ENCODE data around the gene PABPC1L. TPM values are rescaled to one million over a fixed set of nuclear protein-coding genes. Genes with fewer than 3 reads are reported as not detected.

Gene PABPC1L
- total RNA-seq, 1 experiment from 2014 or later: 102 TPM

DNA sequence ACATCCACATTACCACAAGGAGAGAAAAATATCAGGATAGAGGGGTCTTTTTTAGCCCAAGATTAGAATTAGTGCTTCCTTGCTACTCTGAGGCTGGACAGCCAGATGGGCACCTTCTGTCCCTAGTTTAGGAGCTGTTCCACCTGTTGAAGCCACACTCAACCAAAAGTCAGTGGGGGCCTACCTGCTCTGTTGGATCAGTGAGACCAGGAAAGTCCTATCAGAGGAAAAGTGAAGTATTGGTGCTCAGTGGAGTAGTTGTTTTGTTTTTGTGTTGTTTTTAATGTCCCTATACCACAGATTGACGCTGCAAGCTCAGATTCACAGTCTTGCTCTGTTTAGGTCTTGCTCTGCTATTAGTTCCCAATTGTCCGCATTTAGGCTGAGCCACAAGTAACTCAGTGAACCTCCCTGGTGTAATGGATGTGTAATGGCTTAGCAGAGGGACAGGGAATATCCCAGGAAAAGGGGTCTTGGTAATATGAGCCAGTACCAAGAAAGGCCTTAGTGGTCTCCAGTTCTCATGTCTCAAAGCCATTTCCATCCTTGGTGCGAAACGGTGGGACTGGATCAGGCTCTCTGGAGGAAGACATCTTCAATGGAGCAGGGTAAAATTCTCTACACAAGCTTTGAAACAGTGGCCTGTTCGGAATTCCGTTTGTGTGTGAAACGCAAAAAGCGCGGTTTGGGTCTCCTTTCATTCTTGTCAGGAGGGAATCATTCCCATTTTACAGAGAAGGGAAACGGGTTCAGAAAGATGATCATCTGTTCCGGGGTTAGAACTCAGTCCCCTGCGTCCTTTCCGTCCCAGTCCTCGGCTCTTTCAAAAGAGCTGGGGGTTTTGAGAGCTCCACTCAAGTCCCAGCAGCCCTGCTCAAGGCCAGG is 631 bp upstream of the PABPC1L start:
- peak overlapping the region; percentile 91 to 93 for H3K4me3 ChIP-seq (ENCODE audit: low read depth in 2 of 2, low read length in 2 of 2)
- DNase-seq (ENCODE audit: low read depth, low spot score) (no peak), ATAC-seq (peak; percentile 29)
- no TSS peak for BruUV-seq (replicated peaks)
- in situ Hi-C loops (cut with HindIII; ENCODE audit: low pct_unique_long_range_greater_than_20kb, low sequenced_read_pairs): no loop called here
- H3K9me3 ChIP-seq (ENCODE audit: control insufficient read depth, insufficient read depth, low read depth, low read length): no peaks in the 10 kb centered on the region
- no peaks in the 10 kb centered on the region for H3K27me3 ChIP-seq (ENCODE audit: control insufficient read depth, insufficient read depth, low read length)
- peak overlapping the region; percentile 62 for H3K27ac ChIP-seq (ENCODE audit: low read length)
- intact Hi-C loops (cut with micrococcal nuclease; ENCODE audit: unreplicated experiment): no loop called here
- H3K36me3 ChIP-seq (ENCODE audit: control insufficient read depth, insufficient read depth, low read length): peaks cover 26% of the 10 kb centered on the region
- CTCF ChIA-PET: interaction anchor here (0.6 kb wide), 3 partner anchors 10 to 157 kb away, joined by 3 to 7 read pairs (median 5); no protein-coding TSS in a partner anchor
- TF ChIP-seq POLR2AphosphoS5 (IDR thresholded peaks at IDR 0.05; ENCODE audit: low read depth, low read length): no peak; the same call in 1 of the 2 replicates
- TF ChIP-seq SIN3A (IDR thresholded peaks at IDR 0.05; ENCODE audit: borderline replicate concordance, insufficient read depth, low read depth, low read length): no peak
- TF ChIP-seq, protein P1, sequence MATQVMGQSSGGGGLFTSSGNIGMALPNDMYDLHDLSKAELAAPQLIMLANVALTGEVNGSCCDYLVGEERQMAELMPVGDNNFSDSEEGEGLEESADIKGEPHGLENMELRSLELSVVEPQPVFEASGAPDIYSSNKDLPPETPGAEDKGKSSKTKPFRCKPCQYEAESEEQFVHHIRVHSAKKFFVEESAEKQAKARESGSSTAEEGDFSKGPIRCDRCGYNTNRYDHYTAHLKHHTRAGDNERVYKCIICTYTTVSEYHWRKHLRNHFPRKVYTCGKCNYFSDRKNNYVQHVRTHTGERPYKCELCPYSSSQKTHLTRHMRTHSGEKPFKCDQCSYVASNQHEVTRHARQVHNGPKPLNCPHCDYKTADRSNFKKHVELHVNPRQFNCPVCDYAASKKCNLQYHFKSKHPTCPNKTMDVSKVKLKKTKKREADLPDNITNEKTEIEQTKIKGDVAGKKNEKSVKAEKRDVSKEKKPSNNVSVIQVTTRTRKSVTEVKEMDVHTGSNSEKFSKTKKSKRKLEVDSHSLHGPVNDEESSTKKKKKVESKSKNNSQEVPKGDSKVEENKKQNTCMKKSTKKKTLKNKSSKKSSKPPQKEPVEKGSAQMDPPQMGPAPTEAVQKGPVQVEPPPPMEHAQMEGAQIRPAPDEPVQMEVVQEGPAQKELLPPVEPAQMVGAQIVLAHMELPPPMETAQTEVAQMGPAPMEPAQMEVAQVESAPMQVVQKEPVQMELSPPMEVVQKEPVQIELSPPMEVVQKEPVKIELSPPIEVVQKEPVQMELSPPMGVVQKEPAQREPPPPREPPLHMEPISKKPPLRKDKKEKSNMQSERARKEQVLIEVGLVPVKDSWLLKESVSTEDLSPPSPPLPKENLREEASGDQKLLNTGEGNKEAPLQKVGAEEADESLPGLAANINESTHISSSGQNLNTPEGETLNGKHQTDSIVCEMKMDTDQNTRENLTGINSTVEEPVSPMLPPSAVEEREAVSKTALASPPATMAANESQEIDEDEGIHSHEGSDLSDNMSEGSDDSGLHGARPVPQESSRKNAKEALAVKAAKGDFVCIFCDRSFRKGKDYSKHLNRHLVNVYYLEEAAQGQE (IDR thresholded peaks at IDR 0.05; ENCODE audit: insufficient read depth in 1 of 2, low read depth in 2 of 2, low read length in 1 of 2): no peak
- POLR2A ChIA-PET: interaction anchor here (0.6 to 0.7 kb wide), 2 partner anchors 49 to 387 kb away, joined by 4 to 6 read pairs; no protein-coding TSS in a partner anchor
- H3K4me1 ChIP-seq (ENCODE audit: control insufficient read depth, insufficient read depth, low read length): peaks cover 6% of the 10 kb centered on the region; the same call in 1 of the 2 replicates

GRCh38 chr20:44910690-44911262 is 916 bp downstream of the PABPC1L start:
- peak overlapping the region; percentile 89 for H3K27ac ChIP-seq (ENCODE audit: low read length)
- H3K36me3 ChIP-seq (ENCODE audit: control insufficient read depth, insufficient read depth, low read length): peaks cover 15% of the 10 kb centered on the region
- ATAC-seq: peak; percentile 20; the same call in 1 of the 2 replicates
- in situ Hi-C loops (cut with HindIII; ENCODE audit: low pct_unique_long_range_greater_than_20kb, low sequenced_read_pairs) (no loop called here), intact Hi-C loops (cut with micrococcal nuclease; ENCODE audit: unreplicated experiment) (no loop called here)
- BruUV-seq (replicated peaks): no TSS peak
- TF ChIP-seq POLR2AphosphoS5 (IDR thresholded peaks at IDR 0.05; ENCODE audit: low read depth, low read length) (no peak), TCF7L2 (IDR thresholded peaks at IDR 0.05; ENCODE audit: low read depth, low read length) (no peak), CTCF (IDR thresholded peaks at IDR 0.05) (no peak), SIN3A (IDR thresholded peaks at IDR 0.05; ENCODE audit: borderline replicate concordance, insufficient read depth, low read depth, low read length) (no peak)
- TF ChIP-seq, protein P1 (IDR thresholded peaks at IDR 0.05; ENCODE audit: insufficient read depth in 1 of 2, low read depth in 2 of 2, low read length in 1 of 2): no peak
- no peaks in the 10 kb centered on the region for H3K27me3 ChIP-seq (ENCODE audit: control insufficient read depth, insufficient read depth, low read length)
- peak overlapping the region; percentile 91 to 93 for H3K4me3 ChIP-seq (ENCODE audit: low read depth in 2 of 2, low read length in 2 of 2)
- H3K4me1 ChIP-seq (ENCODE audit: control insufficient read depth, insufficient read depth, low read length): peaks cover 6% of the 10 kb centered on the region; the same call in 1 of the 2 replicates
- ChIA-PET CTCF (no interaction called here), POLR2A (no interaction called here)
- no peaks in the 10 kb centered on the region for H3K9me3 ChIP-seq (ENCODE audit: control insufficient read depth, insufficient read depth, low read depth, low read length)
- DNase-seq (ENCODE audit: low read depth, low spot score): no peak

Data from Panc1 (cell line).